Cardiac muscle cell (in vitro differentiated cells and primary cell): ENCODE data around the gene RAP1GDS1. TPM values are rescaled to one million over a fixed set of nuclear protein-coding genes. Genes with fewer than 3 reads are reported as not detected.
"Not testable (repeated sequence)": the region's sequence is repeated elsewhere in the genome, so short reads cannot be mapped to it uniquely, and the experiment has no call there.

ENCODE experiments used
- DNase-seq, 2 donors: peaks; one replicate each; pipeline versions ENCODE4 v3.0.0 to v3.0.0-alpha.2; 2010 to 2017; ENCODE audit warnings: low read depth in 1 of 2, low spot score in 1 of 2
- H3K27ac ChIP-seq: fragments of 200-600 bp; sonication (generic); 2 replicates; pipeline ENCODE4 v1.5.1; 2016
- H3K27me3 ChIP-seq: fragments of 200-600 bp; sonication (generic); 2 replicates; pipeline ENCODE4 v1.6.0; 2016; ENCODE audit warnings: control low read depth
- H3K36me3 ChIP-seq: fragments of 200-600 bp; sonication (generic); 2 replicates; pipeline ENCODE4 v1.5.1; 2016; ENCODE audit warnings: control low read depth
- H3K4me1 ChIP-seq: fragments of 200-600 bp; sonication (generic); 2 replicates; pipeline ENCODE4 v1.8.1; 2017; ENCODE audit warnings: low read depth, mild to moderate bottlenecking, mixed run types
- H3K4me3 ChIP-seq: fragments of 200-600 bp; sonication (generic); 2 replicates; pipeline ENCODE4 v1.5.1; 2016; ENCODE audit warnings: mild to moderate bottlenecking
- H3K9me3 ChIP-seq: fragments of 200-600 bp; sonication (generic); 2 replicates; pipeline ENCODE4 v1.5.1; 2017; ENCODE audit warnings: low read depth, mild to moderate bottlenecking, control low read depth
- CTCF ChIP-seq: IDR thresholded peaks from 2 replicates; pipeline ENCODE4 v1.5.1; 2012; ENCODE audit warnings: low read depth, mild to moderate bottlenecking, low read length
- polyA plus RNA-seq: library from polyadenylated mRNA; unstranded; fragments of >200 nt; fragmentation: Nextera tagmentation; extraction: Ambion mirVana; gene quantifications from 2 replicates; pipeline ENCODE4 v1.2.1, GENCODE V29; 2016
- total RNA-seq: library from RNA; depleted of rRNA; stranded (reverse); fragments of >200 nt; gene quantifications from 2 replicates; pipeline ENCODE4 v1.2.3, GENCODE V29; 2016

The RAP1GDS1 gene
- total and polyA plus RNA-seq, 2 experiments from 2014 or later: 34.8 to 42.8 TPM

- H3K4me1 ChIP-seq: no peaks in the 10 kb centered on the region
- no peaks in the 10 kb centered on the region for H3K36me3 ChIP-seq
- no peaks in the 10 kb centered on the region for H3K9me3 ChIP-seq
- no peak overlapping the region for H3K4me3 ChIP-seq
- H3K27ac ChIP-seq: no peak overlapping the region
- DNase-seq: no peak
- no peak for TF ChIP-seq CTCF
- no peaks in the 10 kb centered on the region for H3K27me3 ChIP-seq
These were observed 91.8 kb downstream of the RAP1GDS1 start for GRCh38 chr4:98352940-98353339.

- no peak for DNase-seq
- Histone ChIP-seq H3K4me1 (no peaks in the 10 kb centered on the region), H3K36me3 (no peaks in the 10 kb centered on the region), H3K4me3 (no peak overlapping the region), H3K9me3 (no peaks in the 10 kb centered on the region), H3K27me3 (no peaks in the 10 kb centered on the region), H3K27ac (no peak overlapping the region)
- no peak for TF ChIP-seq CTCF
These were observed 97.6 kb downstream of the RAP1GDS1 start for GRCh38 chr4:98358630-98359248.

- TF ChIP-seq CTCF: no peak
- no peaks in the 10 kb centered on the region for H3K4me1 ChIP-seq
- no peak for DNase-seq
- no peaks in the 10 kb centered on the region for H3K9me3 ChIP-seq
- no peaks in the 10 kb centered on the region for H3K36me3 ChIP-seq
- no peak overlapping the region for H3K4me3 ChIP-seq
- no peaks in the 10 kb centered on the region for H3K27me3 ChIP-seq
- H3K27ac ChIP-seq: no peak overlapping the region
These were observed 98.5 kb downstream of the RAP1GDS1 start for GRCh38 chr4:98359646-98360045.

DNA sequence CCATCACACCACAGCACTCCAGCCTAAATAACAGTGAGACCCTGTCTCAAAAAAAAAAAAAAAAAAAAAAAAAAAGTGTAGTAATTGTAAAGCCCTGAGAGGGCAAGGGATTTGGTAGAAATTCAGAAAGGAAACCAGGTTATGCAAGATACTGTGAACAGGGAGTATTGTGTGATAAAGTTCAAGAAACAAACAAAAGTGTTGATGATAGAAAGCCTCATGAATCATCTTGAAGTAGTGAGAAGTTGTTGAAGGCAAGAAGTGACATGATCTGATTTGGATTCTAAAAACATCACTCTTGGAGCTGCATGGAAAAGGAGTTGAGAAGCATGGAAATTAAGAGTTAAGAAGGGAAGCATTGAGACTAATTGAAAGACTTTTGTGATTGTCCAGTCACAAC lies 102.2 kb downstream of the RAP1GDS1 start:
- Histone ChIP-seq H3K27ac (no peak overlapping the region), H3K4me3 (no peak overlapping the region), H3K27me3 (no peaks in the 10 kb centered on the region), H3K9me3 (no peaks in the 10 kb centered on the region), H3K36me3 (no peaks in the 10 kb centered on the region), H3K4me1 (no peaks in the 10 kb centered on the region)
- peak in 1 of 2 donors; percentile 15 for DNase-seq
- TF ChIP-seq CTCF: no peak

GRCh38 chr4:98366275-98366674 lies 105.1 kb downstream of the RAP1GDS1 start:
- not testable (repeated sequence) for H3K4me3 ChIP-seq, H3K27ac ChIP-seq, H3K27me3 ChIP-seq, H3K4me1 ChIP-seq, H3K9me3 ChIP-seq, H3K36me3 ChIP-seq, DNase-seq

DNA sequence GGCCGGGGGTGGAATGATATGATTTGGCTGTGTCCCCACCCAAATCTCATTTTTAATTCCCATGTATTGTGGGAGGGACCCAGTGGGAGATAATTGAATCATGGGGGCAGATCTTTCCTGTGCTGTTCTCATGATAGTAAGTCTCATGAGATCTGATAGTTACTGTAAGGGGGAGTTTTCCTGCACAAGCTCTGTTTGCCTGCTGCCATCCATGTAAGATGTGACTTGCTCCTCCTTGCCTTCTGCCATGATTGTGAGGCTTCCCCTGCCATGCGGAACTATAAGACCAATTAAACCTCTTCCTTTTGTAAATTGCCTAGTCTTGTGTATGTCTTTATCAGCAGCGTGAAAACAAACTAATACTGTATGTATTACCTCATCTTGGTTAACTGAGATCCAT lies 106.8 kb downstream of the RAP1GDS1 start:
- not testable (repeated sequence) for H3K36me3 ChIP-seq, DNase-seq, H3K4me1 ChIP-seq, H3K9me3 ChIP-seq, H3K27me3 ChIP-seq, H3K4me3 ChIP-seq, H3K27ac ChIP-seq

- Histone ChIP-seq H3K27me3 (no peaks in the 10 kb centered on the region), H3K36me3 (no peaks in the 10 kb centered on the region), H3K9me3 (no peaks in the 10 kb centered on the region), H3K4me1 (no peaks in the 10 kb centered on the region), H3K4me3 (no peak overlapping the region), H3K27ac (no peak overlapping the region)
- TF ChIP-seq CTCF: no peak
- no peak for DNase-seq
These were observed 108.1 kb downstream of the RAP1GDS1 start for GRCh38 chr4:98369322-98369721.
